Tibial nerve (tissue), 4 donors: ENCODE results near the gene KAT7. TPM values are rescaled to one million over a fixed set of nuclear protein-coding genes. Genes with fewer than 3 reads are reported as not detected.
A peak's percentile ranks its signal among the peaks of the same experiment; 100 is the strongest.

Experiments used
- DNase-seq, 2 donors: peaks; one replicate each; pipeline ENCODE4 v3.0.0-alpha.2; 2019; ENCODE audit warnings: low spot score in 2 of 2
- H3K27ac ChIP-seq, 4 donors: fragments of 200-600 bp; sonication (generic) in 3 of 4; one replicate each; pipeline ENCODE4 v1.5.1; 2017 to 2019; ENCODE audit warnings: mild to moderate bottlenecking in 1 of 4
- H3K27me3 ChIP-seq, 2 donors: fragments of 200-600 bp; sonication (generic) in 1 of 2; one replicate each; pipeline versions ENCODE4 v1.5.1 to v1.6.0; 2017 to 2019
- H3K36me3 ChIP-seq, 3 donors: fragments of 200-600 bp; sonication (generic); one replicate each; pipeline ENCODE4 v1.5.1; 2018 to 2019
- H3K4me1 ChIP-seq, 4 donors: fragments of 200-600 bp; sonication (generic) in 3 of 4; one replicate each; pipeline ENCODE4 v1.5.1; 2017 to 2019
- H3K4me3 ChIP-seq, 4 donors: fragments of 200-600 bp; sonication (generic) in 3 of 4; one replicate each; pipeline ENCODE4 v1.5.1; 2017 to 2019; ENCODE audit warnings: mild to moderate bottlenecking in 1 of 4, moderate library complexity in 1 of 4
- H3K9me3 ChIP-seq, 4 donors: fragments of 200-600 bp; sonication (generic) in 3 of 4; one replicate each; pipeline ENCODE4 v1.5.1; 2017 to 2019
- CTCF ChIP-seq, 5 experiments: fragments of 200-600 bp in 3 of 5; fragments of 450-650 bp in 2 of 5; sonication (generic) in 3 of 5; IDR thresholded peaks; one replicate each; pipeline ENCODE4 v1.5.1; 2016 to 2019; ENCODE audit warnings: antibody characterized with exemption in 5 of 5, mild to moderate bottlenecking in 3 of 5, moderate library complexity in 2 of 5
- EP300 ChIP-seq, 2 donors: sonication (generic); formaldehyde crosslinking; IDR thresholded peaks; one replicate each; pipeline ENCODE4 v1.6.1; 2017; ENCODE audit warnings: antibody characterized with exemption in 2 of 2, mild to moderate bottlenecking in 1 of 2
- POLR2A ChIP-seq, 2 donors: fragments of 450-650 bp; IDR thresholded peaks; one replicate each; pipeline ENCODE4 v1.6.1; 2017; ENCODE audit warnings: antibody characterized with exemption in 2 of 2, mild to moderate bottlenecking in 2 of 2, moderate library complexity in 2 of 2
- WGBS, 2 donors: methylation state at CpG; one replicate each; pipeline ENCODE4 v1.1.5; 2018; 5-methylcytosine and 5-hydroxymethylcytosine counted together
- total RNA-seq, 4 donors: library from RNA; depleted of rRNA; stranded (reverse); fragments of >200 nt; gene quantifications; one replicate each; pipeline ENCODE4 v1.1.0, GENCODE V29; 2016

Gene KAT7
- total RNA-seq, 4 donors from 2014 or later: 31.6 to 45.6 (median 42.0) TPM

- peaks cover 0 to 13% (median 2%) of the 10 kb centered on the region in 4 donors for H3K4me1 ChIP-seq
- TF ChIP-seq CTCF (IDR thresholded peaks at IDR 0.05) (no peak), EP300 (IDR thresholded peaks at IDR 0.05) (no peak), POLR2A (IDR thresholded peaks at IDR 0.05) (no peak)
- peaks cover 7 to 87% (median 16%) of the 10 kb centered on the region in 3 donors for H3K36me3 ChIP-seq
- WGBS, 2 donors: 13 to 30% methylated on average over 1 of the region's 1 CpG
- no peak overlapping the region for H3K4me3 ChIP-seq
- no peaks in the 10 kb centered on the region for H3K27me3 ChIP-seq
- no peak for DNase-seq
- no peak overlapping the region for H3K27ac ChIP-seq
- no peaks in the 10 kb centered on the region for H3K9me3 ChIP-seq
Measured at GRCh38 chr17:49830605-49831004, 42.1 kb downstream of the KAT7 start.

- TF ChIP-seq EP300 (IDR thresholded peaks at IDR 0.05) (peak in 1 of 2 donors; percentile 61), CTCF (IDR thresholded peaks at IDR 0.05) (no peak), POLR2A (IDR thresholded peaks at IDR 0.05) (no peak)
- H3K36me3 ChIP-seq: peaks cover 0 to 72% (median 8%) of the 10 kb centered on the region in 3 donors
- H3K4me3 ChIP-seq: no peak overlapping the region
- no peaks in the 10 kb centered on the region for H3K27me3 ChIP-seq
- no peaks in the 10 kb centered on the region for H3K9me3 ChIP-seq
- no peak for DNase-seq
- WGBS, 2 donors: 69 to 71% methylated on average over 7 of the region's 7 CpGs
- H3K27ac ChIP-seq: peak overlapping the region in 2 of 4 donors; percentile 27 to 45
- peaks cover 0 to 31% (median 4%) of the 10 kb centered on the region in 4 donors for H3K4me1 ChIP-seq
Measured at GRCh38 chr17:49832840-49833599, 44.5 kb downstream of the KAT7 start.

- no peak for TF ChIP-seq EP300 (IDR thresholded peaks at IDR 0.05)
- no peak for TF ChIP-seq CTCF (IDR thresholded peaks at IDR 0.05)
- no peak for TF ChIP-seq POLR2A (IDR thresholded peaks at IDR 0.05)
- H3K4me1 ChIP-seq: peaks cover 0 to 31% (median 4%) of the 10 kb centered on the region in 4 donors
- H3K36me3 ChIP-seq: peaks cover 0 to 60% (median 8%) of the 10 kb centered on the region in 3 donors
Measured at GRCh38 chr17:49834118-49834743, 45.8 kb downstream of the KAT7 start.

GRCh38 chr17:49835472-49835871 is 47.0 kb downstream of the KAT7 start:
- WGBS, 2 donors: 90% methylated on average over 7 of the region's 7 CpGs
- Histone ChIP-seq H3K36me3 (peaks cover 0 to 50% (median 8%) of the 10 kb centered on the region in 3 donors), H3K4me1 (peaks cover 0 to 39% (median 4%) of the 10 kb centered on the region in 4 donors), H3K9me3 (no peaks in the 10 kb centered on the region), H3K4me3 (no peak overlapping the region), H3K27ac (peak overlapping the region in 2 of 4 donors; percentile 41 to 49), H3K27me3 (no peaks in the 10 kb centered on the region)
- no peak for DNase-seq
- TF ChIP-seq CTCF (IDR thresholded peaks at IDR 0.05) (no peak), EP300 (IDR thresholded peaks at IDR 0.05) (no peak), POLR2A (IDR thresholded peaks at IDR 0.05) (no peak)

More at GRCh38 chr17:49834118-49834743, 45.8 kb downstream of the KAT7 start:
- H3K27ac ChIP-seq: no peak overlapping the region
- WGBS, 2 donors: 96 to 97% methylated on average over 19 of the region's 19 CpGs
- H3K27me3 ChIP-seq: no peaks in the 10 kb centered on the region
- no peaks in the 10 kb centered on the region for H3K9me3 ChIP-seq
- DNase-seq: no peak
- H3K4me3 ChIP-seq: no peak overlapping the region
